GM12874 (cell line): ENCODE results near the gene PRIMPOL.

Experiments
- CTCF ChIP-seq: IDR thresholded peaks from 2 replicates; pipeline ENCODE4 v1.5.1; 2011; ENCODE audit warnings: low read depth, mild to moderate bottlenecking, control low read depth, low read length, moderate library complexity; ENCODE audit not compliant: insufficient read depth

PRIMPOL gene

GRCh38 chr4:184620212-184620867, 29.2 kb upstream of the PRIMPOL start:
- no peak for TF ChIP-seq CTCF

GRCh38 chr4:184621518-184621917, 28.0 kb upstream of the PRIMPOL start:
- TF ChIP-seq CTCF, result no peak

GRCh38 chr4:184624972-184625554, 24.5 kb upstream of the PRIMPOL start:
- TF ChIP-seq CTCF, result no peak

GRCh38 chr4:184628103-184628502, 21.4 kb upstream of the PRIMPOL start:
- TF ChIP-seq CTCF, result no peak

GRCh38 chr4:184632842-184633241, 16.7 kb upstream of the PRIMPOL start:
- no peak for TF ChIP-seq CTCF

GRCh38 chr4:184635381-184635780, 14.2 kb upstream of the PRIMPOL start:
- TF ChIP-seq CTCF, result no peak

GRCh38 chr4:184636144-184636543, 13.4 kb upstream of the PRIMPOL start:
- TF ChIP-seq CTCF, result no peak

GRCh38 chr4:184636897-184637296, 12.6 kb upstream of the PRIMPOL start:
- no peak for TF ChIP-seq CTCF
